HCT116 (cell line): ENCODE measurements around the gene AFAP1L1. TPM values are rescaled to one million over a fixed set of nuclear protein-coding genes. Genes with fewer than 3 reads are reported as not detected.

Experiments
- ATAC-seq: fragments of 200-7000 bp; cut with Tn5 transposase; 2 replicates; pipeline ENCODE4 v1.9.1; 2020; ENCODE audit warnings: mild to moderate bottlenecking, moderate library complexity
- BruUV-seq: library from RNA; stranded (reverse); fragments of 400-500 nt; replicated peaks from 2 replicates; lab custom pipeline; 2021; lab: Mats Ljungman, UMichigan
- CTCF ChIA-PET: fragments of 300-600 bp; sonication (Branson Sonifier 250); formaldehyde crosslinking; loops from one replicate; lab custom pipeline; 2021; ENCODE audit warnings: antibody characterized with exemption; lab: Charles Lee
- POLR2A ChIA-PET: fragments of 300-600, 350-600 bp; sonication (Branson Sonifier 250); formaldehyde crosslinking; loops from one replicate; lab custom pipeline; 2021; ENCODE audit warnings: antibody characterized with exemption; lab: Charles Lee
- RAD21 ChIA-PET, 2 experiments: fragments of 300-600 bp; sonication (Branson Sonifier 250); formaldehyde crosslinking; loops; one replicate each; lab custom pipeline; 2023; ENCODE audit warnings: low total read pairs in 2 of 2; ENCODE audit not compliant: uncharacterized antibody in 2 of 2, unreplicated experiment in 2 of 2, low non-redundant PET in 1 of 2; lab: Charles Lee
- DNase-seq: peaks from one replicate; pipeline ENCODE4 v3.0.0-alpha.2; 2010; ENCODE audit warnings: low read depth, low spot score
- H2AFZ ChIP-seq: fragments of 200-600 bp; shearing (Covaris generic), sonication (generic); 2 replicates; pipeline ENCODE4 v1.6.1; 2017; ENCODE audit warnings: low read depth, mixed run types, mixed read lengths, antibody characterized with exemption, low read length; ENCODE audit not compliant: poor library complexity, severe bottlenecking
- H3K27ac ChIP-seq: 2 replicates; pipeline ENCODE4 v1.5.1; 2012; ENCODE audit warnings: low read depth, low read length
- H3K27me3 ChIP-seq: fragments of 200-600 bp; sonication (generic); 2 replicates; pipeline ENCODE4 v1.6.1; 2016; ENCODE audit warnings: mixed run types, low read length, mixed read lengths; ENCODE audit not compliant: insufficient read depth
- H3K36me3 ChIP-seq, 2 experiments: fragments of 200-500 bp in 1 of 2; fragments of 200-600 bp in 1 of 2; sonication (Bioruptor generic) in 1 of 2; sonication (generic) in 1 of 2; 2 replicates each; pipeline versions ENCODE4 v1.5.1 to v1.6.1; 2014 to 2016; ENCODE audit warnings: low read length in 2 of 2, inconsistent platforms in 1 of 2, mixed read lengths in 1 of 2, mixed run types in 1 of 2; ENCODE audit not compliant: insufficient read depth in 2 of 2, control insufficient read depth in 1 of 2
- H3K4me1 ChIP-seq, 2 experiments: fragments of 200-600 bp in 1 of 2; sonication (generic) in 1 of 2; 2 replicates each; pipeline versions ENCODE4 v1.5.1 to v1.6.1; 2012 to 2017; ENCODE audit warnings: low read length in 2 of 2, inconsistent platforms in 1 of 2, mild to moderate bottlenecking in 1 of 2, mixed read lengths in 1 of 2, mixed run types in 1 of 2, moderate library complexity in 1 of 2; ENCODE audit not compliant: insufficient read depth in 2 of 2, control insufficient read depth in 1 of 2
- H3K4me2 ChIP-seq: fragments of 200-600 bp; sonication (generic); 2 replicates; pipeline ENCODE4 v1.6.1; 2017; ENCODE audit warnings: mixed run types, low read length, mixed read lengths
- H3K4me3 ChIP-seq, 2 experiments: fragments of 200-600 bp in 1 of 2; sonication (generic) in 1 of 2; replicated peaks in 1 of 2; 2 replicates each; pipeline ENCODE4 v1.5.1; 2011 to 2016; ENCODE audit warnings: low read length in 2 of 2, control low read depth in 1 of 2, low read depth in 1 of 2, mild to moderate bottlenecking in 1 of 2, mixed read lengths in 1 of 2, mixed run types in 1 of 2
- H3K79me2 ChIP-seq: fragments of 200-600 bp; sonication (generic); 2 replicates; pipeline ENCODE4 v1.6.1; 2017; ENCODE audit warnings: mild to moderate bottlenecking, mixed run types, low read length, moderate library complexity, mixed read lengths; ENCODE audit not compliant: insufficient read depth
- H3K9ac ChIP-seq: fragments of 200-600 bp; sonication (generic); 2 replicates; pipeline ENCODE4 v1.6.1; 2016; ENCODE audit warnings: low read length, mixed read lengths
- H3K9me2 ChIP-seq: fragments of 200-600 bp; sonication (generic), shearing (Covaris generic); 2 replicates; pipeline ENCODE4 v1.6.1; 2017; ENCODE audit warnings: mixed run types, mild to moderate bottlenecking, moderate library complexity; ENCODE audit not compliant: insufficient read depth
- H3K9me3 ChIP-seq, 2 experiments: fragments of 200-500 bp in 1 of 2; fragments of 200-600 bp in 1 of 2; sonication (Bioruptor generic) in 1 of 2; sonication (generic) in 1 of 2; 2 replicates each; pipeline ENCODE4 v1.6.1; 2014 to 2017; ENCODE audit warnings: low read length in 2 of 2, mixed read lengths in 2 of 2, inconsistent platforms in 1 of 2, low read depth in 1 of 2, mild to moderate bottlenecking in 1 of 2, mixed run types in 1 of 2, moderate library complexity in 1 of 2; ENCODE audit not compliant: control insufficient read depth in 1 of 2, insufficient read depth in 1 of 2
- H4K20me1 ChIP-seq: fragments of 200-600 bp; sonication (generic), shearing (Covaris generic); 2 replicates; pipeline ENCODE4 v1.6.1; 2017; ENCODE audit warnings: mixed run types, mild to moderate bottlenecking, moderate library complexity; ENCODE audit not compliant: insufficient read depth
- CBX3 ChIP-seq: IDR thresholded peaks from 2 replicates; pipeline ENCODE4 v1.6.1; 2012; ENCODE audit warnings: low read depth
- EGR1 ChIP-seq: IDR thresholded peaks from 2 replicates; pipeline ENCODE4 v1.6.1; 2012; ENCODE audit warnings: low read depth
- EZH2 ChIP-seq: fragments of 200-600 bp; sonication (generic); IDR thresholded peaks from 2 replicates; pipeline ENCODE4 v1.6.1; 2017; ENCODE audit warnings: antibody characterized with exemption, mixed run types
- POLR2A ChIP-seq: IDR thresholded peaks from 2 replicates; pipeline ENCODE4 v1.7.0; 2011; ENCODE audit warnings: borderline replicate concordance; ENCODE audit not compliant: insufficient read depth, insufficient read length; ENCODE audit errors: extremely low read depth
- RAD21 ChIP-seq: IDR thresholded peaks from 2 replicates; pipeline ENCODE4 v1.6.1; 2012; ENCODE audit warnings: low read depth, mild to moderate bottlenecking
- SRF ChIP-seq: IDR thresholded peaks from 2 replicates; pipeline ENCODE4 v1.6.1; 2012; ENCODE audit warnings: low read depth
- TCF7L2 ChIP-seq: IDR thresholded peaks from 2 replicates; pipeline ENCODE4 v1.7.0; 2011; ENCODE audit warnings: borderline replicate concordance, inconsistent platforms; ENCODE audit not compliant: insufficient read depth, insufficient read length; ENCODE audit errors: extremely low read depth
- YY1 ChIP-seq: IDR thresholded peaks from 2 replicates; pipeline ENCODE4 v1.6.1; 2011; ENCODE audit warnings: low read length, low read depth, moderate library complexity, mild to moderate bottlenecking; ENCODE audit not compliant: insufficient replicate concordance; ENCODE audit errors: extremely low read depth
- ZNF274 ChIP-seq: fragments of 200-500 bp; sonication (Bioruptor generic); IDR thresholded peaks from 2 replicates; pipeline ENCODE4 v1.6.1; 2014; ENCODE audit warnings: mild to moderate bottlenecking, low read depth, low read length, inconsistent platforms
- intact Hi-C: fragments of 100-400 bp; cut with micrococcal nuclease; formaldehyde crosslinking; loops from 2 replicates; pipeline ENCODE4 v1.10.0; 2022
- total RNA-seq: library from RNA; stranded (reverse); gene quantifications from one replicate; pipeline ENCODE4 v1.2.1, GENCODE V29; 2021; ENCODE audit not compliant: unreplicated experiment
- TF ChIP-seq, protein P1 (sequence below), 3 experiments: fragments of 200-600 bp in 1 of 3; sonication (generic) in 1 of 3; IDR thresholded peaks in 2 of 3; conservative IDR thresholded peaks in 1 of 3; 2 replicates each; pipeline ENCODE4 v1.5.1; 2012 to 2017; ENCODE audit warnings: low read depth in 2 of 3, low read length in 2 of 3, antibody characterized with exemption in 1 of 3, borderline replicate concordance in 1 of 3, control low read depth in 1 of 3, mild to moderate bottlenecking in 1 of 3, mixed read lengths in 1 of 3, mixed run types in 1 of 3, moderate library complexity in 1 of 3; ENCODE audit not compliant: insufficient read depth in 1 of 3
- TF ChIP-seq, protein P2 (sequence below): IDR thresholded peaks from 2 replicates; pipeline ENCODE4 v1.6.1; 2012

Gene AFAP1L1
- total RNA-seq, 1 experiment from 2014 or later: 4.3 TPM

DNA sequence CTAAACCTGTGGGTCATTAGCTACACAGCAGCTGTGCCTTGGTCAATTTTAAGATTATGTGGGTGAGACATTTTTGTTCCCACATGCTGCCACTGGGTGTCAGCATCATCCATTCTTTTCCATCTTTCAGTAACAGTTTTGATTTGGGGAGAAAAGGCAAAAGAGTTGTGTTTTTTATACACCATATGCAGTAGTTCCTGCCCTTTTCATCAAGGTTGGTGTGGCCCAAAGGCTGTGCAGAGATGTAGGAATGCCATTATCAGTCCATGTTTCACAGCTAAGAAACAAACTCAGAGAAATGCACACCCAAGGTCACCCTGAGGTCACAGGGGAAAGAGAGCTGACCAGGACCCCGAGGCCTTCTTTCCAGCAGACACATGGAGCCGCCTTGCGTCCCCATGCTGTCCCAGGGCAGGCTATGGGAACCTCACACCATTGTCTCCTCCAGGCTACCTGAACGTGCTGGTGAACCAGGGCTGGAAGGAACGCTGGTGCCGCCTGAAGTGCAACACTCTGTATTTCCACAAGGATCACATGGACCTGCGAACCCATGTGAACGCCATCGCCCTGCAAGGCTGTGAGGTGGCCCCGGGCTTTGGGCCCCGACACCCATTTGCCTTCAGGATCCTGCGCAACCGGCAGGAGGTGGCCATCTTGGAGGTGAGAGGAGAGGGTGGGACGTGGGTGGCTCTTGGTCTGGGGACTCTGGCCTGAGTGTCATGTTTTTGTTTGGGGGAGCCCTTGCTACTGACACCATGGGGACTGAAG is 45.8 kb downstream of the AFAP1L1 start:
- ATAC-seq (peak; percentile 53), DNase-seq (peak; percentile 23)
- no TSS peak for BruUV-seq
- Histone ChIP-seq H4K20me1 (no peaks in the 10 kb centered on the region), H3K27ac (no peak overlapping the region), H3K4me3 (no peak overlapping the region), H3K4me2 (no peak overlapping the region), H3K36me3 (no peaks in the 10 kb centered on the region), H3K9ac (no peak overlapping the region), H3K27me3 (no peaks in the 10 kb centered on the region), H3K4me1 (peaks cover 11 to 22% of the 10 kb centered on the region in 2 experiments), H3K79me2 (no peaks in the 10 kb centered on the region), H2AFZ (no peak overlapping the region), H3K9me2 (no peaks in the 10 kb centered on the region), H3K9me3 (no peaks in the 10 kb centered on the region)
- RAD21 ChIA-PET: interaction anchor here in 1 of 2 experiments (1.0 kb wide), 2 partner anchors 49 to 54 kb away, joined by 4 to 5 read pairs; no protein-coding TSS in a partner anchor
- intact Hi-C loops: loop anchor here (1.0 to 2.0 kb wide), 3 partner anchors 54 to 247 kb away; no protein-coding TSS in a partner anchor
- POLR2A ChIA-PET: no interaction called here
- CTCF ChIA-PET: interaction anchor here (0.6 to 2.1 kb wide), 11 partner anchors 28 to 301 kb away, joined by 3 to 12 read pairs (median 5); partner anchors contain the start of genes GRPEL2 and PCYOX1L
- TF ChIP-seq, protein P1, sequence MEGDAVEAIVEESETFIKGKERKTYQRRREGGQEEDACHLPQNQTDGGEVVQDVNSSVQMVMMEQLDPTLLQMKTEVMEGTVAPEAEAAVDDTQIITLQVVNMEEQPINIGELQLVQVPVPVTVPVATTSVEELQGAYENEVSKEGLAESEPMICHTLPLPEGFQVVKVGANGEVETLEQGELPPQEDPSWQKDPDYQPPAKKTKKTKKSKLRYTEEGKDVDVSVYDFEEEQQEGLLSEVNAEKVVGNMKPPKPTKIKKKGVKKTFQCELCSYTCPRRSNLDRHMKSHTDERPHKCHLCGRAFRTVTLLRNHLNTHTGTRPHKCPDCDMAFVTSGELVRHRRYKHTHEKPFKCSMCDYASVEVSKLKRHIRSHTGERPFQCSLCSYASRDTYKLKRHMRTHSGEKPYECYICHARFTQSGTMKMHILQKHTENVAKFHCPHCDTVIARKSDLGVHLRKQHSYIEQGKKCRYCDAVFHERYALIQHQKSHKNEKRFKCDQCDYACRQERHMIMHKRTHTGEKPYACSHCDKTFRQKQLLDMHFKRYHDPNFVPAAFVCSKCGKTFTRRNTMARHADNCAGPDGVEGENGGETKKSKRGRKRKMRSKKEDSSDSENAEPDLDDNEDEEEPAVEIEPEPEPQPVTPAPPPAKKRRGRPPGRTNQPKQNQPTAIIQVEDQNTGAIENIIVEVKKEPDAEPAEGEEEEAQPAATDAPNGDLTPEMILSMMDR (IDR thresholded peaks at IDR 0.05 in 2 of 3, conservative IDR thresholded peaks at IDR 0.05 in 1 of 3; ENCODE audit: borderline replicate concordance in 1 of 3, insufficient read depth in 1 of 3, low read depth in 2 of 3, low read length in 2 of 3): peak; percentile 66 to 87 (median 72)
- TF ChIP-seq POLR2A (no peak), RAD21 (peak; percentile 87)

DNA sequence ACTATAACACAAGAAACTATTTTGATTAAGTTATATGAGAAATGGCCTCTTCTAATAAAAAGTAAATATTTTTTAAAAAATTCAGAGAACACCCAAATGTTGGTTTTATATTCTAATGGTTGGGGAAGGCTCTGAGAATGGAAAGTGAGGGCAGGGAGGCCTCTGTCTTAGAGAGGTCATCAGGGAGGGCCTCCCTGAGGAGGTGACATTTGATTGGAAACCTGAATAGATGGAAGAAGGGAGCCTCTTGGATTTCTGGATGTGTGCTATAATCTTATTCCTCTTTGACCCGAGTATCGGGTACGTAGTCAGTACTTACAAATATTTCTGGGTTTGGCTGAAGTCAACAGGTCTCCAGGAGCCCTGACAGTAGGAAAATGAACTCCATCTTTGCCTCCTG is 47.5 kb downstream of the AFAP1L1 start:
- POLR2A ChIA-PET: no interaction called here
- H3K27me3 ChIP-seq: no peaks in the 10 kb centered on the region
- DNase-seq (no peak), ATAC-seq (no peak)
- H3K9ac ChIP-seq: no peak overlapping the region
- H3K79me2 ChIP-seq: no peaks in the 10 kb centered on the region
- BruUV-seq: no TSS peak
- H3K4me3 ChIP-seq: no peak overlapping the region
- H3K36me3 ChIP-seq: no peaks in the 10 kb centered on the region
- RAD21 ChIA-PET: no interaction called here
- H3K4me1 ChIP-seq: peaks cover 11 to 22% of the 10 kb centered on the region in 2 experiments
- CTCF ChIA-PET: interaction anchor here (2.7 kb wide), 1 partner anchor 48 kb away, joined by 10 read pairs; no protein-coding TSS in a partner anchor
- H3K27ac ChIP-seq: no peak overlapping the region
- H3K4me2 ChIP-seq: no peak overlapping the region
- H3K9me3 ChIP-seq: no peaks in the 10 kb centered on the region
- no peak overlapping the region for H2AFZ ChIP-seq
- no peaks in the 10 kb centered on the region for H3K9me2 ChIP-seq
- intact Hi-C loops: no loop called here
- no peaks in the 10 kb centered on the region for H4K20me1 ChIP-seq
- TF ChIP-seq SRF (no peak), EZH2 (no peak), POLR2A (no peak), CBX3 (no peak), YY1 (no peak), TCF7L2 (no peak), EGR1 (no peak), ZNF274 (no peak)
- TF ChIP-seq, protein P1 (IDR thresholded peaks at IDR 0.05 in 2 of 3, conservative IDR thresholded peaks at IDR 0.05 in 1 of 3; ENCODE audit: borderline replicate concordance in 1 of 3, insufficient read depth in 1 of 3, low read depth in 2 of 3, low read length in 2 of 3): no peak
- TF ChIP-seq, protein P2, sequence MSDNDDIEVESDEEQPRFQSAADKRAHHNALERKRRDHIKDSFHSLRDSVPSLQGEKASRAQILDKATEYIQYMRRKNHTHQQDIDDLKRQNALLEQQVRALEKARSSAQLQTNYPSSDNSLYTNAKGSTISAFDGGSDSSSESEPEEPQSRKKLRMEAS: no peak
